H1 (cell line): Measurements from ENCODE around the gene ZFAND3. TPM values are rescaled to one million over a fixed set of nuclear protein-coding genes. Genes with fewer than 3 reads are reported as not detected.

ENCODE experiments used
- CHD7 ChIP-seq: fragments of 300-600 bp; sonication (generic); IDR thresholded peaks from 2 replicates; pipeline ENCODE4 v1.7.1; 2012; ENCODE audit warnings: low read length, moderate library complexity, mild to moderate bottlenecking, inconsistent platforms; ENCODE audit not compliant: insufficient replicate concordance
- CTCF ChIP-seq, 3 experiments: IDR thresholded peaks; 1 replicate in 2 of 3; 2 replicates in 1 of 3; pipeline versions ENCODE4 v1.5.1 to v1.6.1; 2011; ENCODE audit warnings: low read length in 3 of 3, mild to moderate bottlenecking in 3 of 3, inconsistent platforms in 2 of 3, low read depth in 1 of 3, moderate library complexity in 1 of 3; ENCODE audit not compliant: insufficient read depth in 1 of 3; ENCODE audit errors: control extremely low read depth in 1 of 3
- polyA plus RNA-seq, 7 experiments: library from polyadenylated mRNA; depleted of rRNA in 3 of 7; stranded (reverse) in 5 of 7; unstranded in 2 of 7; fragments of >200 nt in 5 of 7; fragments of 200-250 nt in 2 of 7; gene quantifications; 1 replicate in 5 of 7; 2 replicates in 1 of 7; 4 replicates in 1 of 7; pipeline versions ENCODE4 v1.2.1 to v1.2.3, GENCODE V29; 2011 to 2013; ENCODE audit warnings: missing spikeins in 2 of 7, mixed read lengths in 2 of 7
- total RNA-seq: library from RNA; stranded (reverse); fragmentation: NEBNext Ultra II Directional; extraction: Animal tissue kit (Norgen Biotek cat#: 25700); gene quantifications from 2 replicates; pipeline ENCODE4 v1.2.1, GENCODE V29; 2021

ZFAND3 gene
- total and polyA plus RNA-seq, 2 of the 8 experiments (the other 6 are each of a cell fraction or from before 2014, with no cell fraction given), result 13.0 to 51.3 TPM

- TF ChIP-seq CTCF (IDR thresholded peaks at IDR 0.05; ENCODE audit: control extremely low read depth in 1 of 3, insufficient read depth in 1 of 3, low read depth in 1 of 3, low read length in 3 of 3) (peak in 1 of 3 experiments; percentile 45; a peak in 2 of 4 replicates), CHD7 (peak; percentile 43)
Measured at GRCh38 chr6:38034274-38034914, 214.9 kb downstream of the ZFAND3 start (continued).
